Measurements from ENCODE around the gene MTR. TPM values are rescaled to one million over a fixed set of nuclear protein-coding genes. Genes with fewer than 3 reads are reported as not detected.

The MTR gene
- total and polyA plus RNA-seq, 9 of the 15 experiments (the other 6 are each of a cell fraction or from before 2014, with no cell fraction given): 3.4 to 44.3 (median 20.3) TPM

DNA sequence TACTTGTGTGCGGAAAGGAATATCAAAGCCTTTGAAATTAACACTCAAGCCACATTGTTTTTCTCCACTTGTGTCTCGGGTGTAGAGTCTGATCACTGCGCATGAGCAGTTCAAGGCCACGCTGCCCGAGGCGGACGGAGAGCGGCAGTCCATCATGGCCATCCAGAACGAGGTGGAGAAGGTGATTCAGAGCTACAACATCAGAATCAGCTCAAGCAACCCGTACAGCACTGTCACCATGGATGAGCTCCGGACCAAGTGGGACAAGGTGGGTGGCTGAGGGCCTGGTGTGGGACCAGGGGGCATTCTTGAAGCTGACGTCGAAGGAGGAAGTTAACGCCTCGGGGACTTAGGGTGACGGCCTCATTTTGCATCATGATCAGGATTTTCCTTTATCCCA lies 43.7 kb upstream of the MTR start (continued):
- TF ChIP-seq NCOA4 (IDR thresholded peaks at IDR 0.05; ENCODE audit: partially characterized antibody): no peak
- TF ChIP-seq BCOR (IDR thresholded peaks at IDR 0.05): no peak
- TF ChIP-seq ZNF551 (CRISPR knock-in tag; IDR thresholded peaks at IDR 0.05): no peak
- peak; percentile 76 to 83 for TF ChIP-seq NRF1 (conservative IDR thresholded peaks at IDR 0.05 in 1 of 2, IDR thresholded peaks at IDR 0.05 in 1 of 2)
- no peak for TF ChIP-seq SREBF2 (CRISPR knock-in tag; IDR thresholded peaks at IDR 0.05)

DNA sequence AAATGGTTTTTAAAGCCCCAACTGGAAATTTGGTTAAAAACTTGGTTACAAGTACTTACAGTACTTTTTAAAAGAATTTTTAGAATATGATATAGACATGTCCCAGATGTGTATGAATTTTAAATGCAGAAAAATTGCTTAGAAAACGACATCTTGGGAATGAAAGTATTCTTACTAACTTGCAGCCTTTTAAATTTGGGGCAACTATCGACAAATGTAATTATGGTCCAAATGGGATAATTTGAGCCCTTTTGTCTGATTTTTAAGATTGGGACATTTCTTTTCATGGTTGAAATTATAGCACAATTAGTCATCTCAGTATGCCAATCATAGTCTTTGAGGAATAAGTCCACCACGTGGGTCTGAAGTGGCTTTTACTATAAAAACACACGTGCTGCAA lies 43.2 kb upstream of the MTR start:
- FAIRE-seq: no peak
- TF ChIP-seq POLR2A (conservative IDR thresholded peaks at IDR 0.05) (no peak), SRSF7 (optimal IDR thresholded peaks at IDR 0.05; ENCODE audit: low read depth, low read length) (no peak), TCF3 (CRISPR knock-in tag; IDR thresholded peaks at IDR 0.05) (no peak), DDX20 (tag; IDR thresholded peaks at IDR 0.05; ENCODE audit: low read depth) (no peak), NFIX (CRISPR knock-in tag; IDR thresholded peaks at IDR 0.05; ENCODE audit: low read depth) (0 out of 2 replicates have a peak, but pooled peaks have one; percentile 2), SRSF3 (IDR thresholded peaks at IDR 0.05; ENCODE audit: insufficient read depth, low read length) (no peak), ZNF644 (tag; IDR thresholded peaks at IDR 0.05; ENCODE audit: low read depth) (no peak), CBX2 (IDR thresholded peaks at IDR 0.05; ENCODE audit: insufficient read depth, low read length, poor library complexity, severe bottlenecking) (peak; percentile 38), CBX8 (IDR thresholded peaks at IDR 0.05; ENCODE audit: borderline replicate concordance, extremely low read depth, low read depth, low read length, poor library complexity, severe bottlenecking) (peak; percentile 88), NRF1 (conservative IDR thresholded peaks at IDR 0.05 in 1 of 2, IDR thresholded peaks at IDR 0.05 in 1 of 2) (no peak)
- TF ChIP-seq, protein P1, sequence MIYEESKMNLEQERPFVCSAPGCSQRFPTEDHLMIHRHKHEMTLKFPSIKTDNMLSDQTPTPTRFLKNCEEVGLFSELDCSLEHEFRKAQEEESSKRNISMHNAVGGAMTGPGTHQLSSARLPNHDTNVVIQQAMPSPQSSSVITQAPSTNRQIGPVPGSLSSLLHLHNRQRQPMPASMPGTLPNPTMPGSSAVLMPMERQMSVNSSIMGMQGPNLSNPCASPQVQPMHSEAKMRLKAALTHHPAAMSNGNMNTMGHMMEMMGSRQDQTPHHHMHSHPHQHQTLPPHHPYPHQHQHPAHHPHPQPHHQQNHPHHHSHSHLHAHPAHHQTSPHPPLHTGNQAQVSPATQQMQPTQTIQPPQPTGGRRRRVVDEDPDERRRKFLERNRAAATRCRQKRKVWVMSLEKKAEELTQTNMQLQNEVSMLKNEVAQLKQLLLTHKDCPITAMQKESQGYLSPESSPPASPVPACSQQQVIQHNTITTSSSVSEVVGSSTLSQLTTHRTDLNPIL (CRISPR knock-in tag; IDR thresholded peaks at IDR 0.05): no peak
- TF ChIP-seq, protein P2, sequence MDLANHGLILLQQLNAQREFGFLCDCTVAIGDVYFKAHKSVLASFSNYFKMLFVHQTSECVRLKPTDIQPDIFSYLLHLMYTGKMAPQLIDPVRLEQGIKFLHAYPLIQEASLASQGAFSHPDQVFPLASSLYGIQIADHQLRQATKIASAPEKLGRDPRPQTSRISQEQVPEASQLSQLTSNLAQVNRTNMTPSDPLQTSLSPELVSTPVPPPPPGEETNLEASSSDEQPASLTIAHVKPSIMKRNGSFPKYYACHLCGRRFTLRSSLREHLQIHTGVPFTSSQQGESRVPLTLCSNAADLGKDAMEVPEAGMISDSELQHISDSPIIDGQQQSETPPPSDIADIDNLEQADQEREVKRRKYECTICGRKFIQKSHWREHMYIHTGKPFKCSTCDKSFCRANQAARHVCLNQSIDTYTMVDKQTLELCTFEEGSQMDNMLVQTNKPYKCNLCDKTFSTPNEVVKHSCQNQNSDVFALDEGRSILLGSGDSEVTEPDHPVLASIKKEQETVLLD (IDR thresholded peaks at IDR 0.05): no peak
- TF ChIP-seq, protein P3, sequence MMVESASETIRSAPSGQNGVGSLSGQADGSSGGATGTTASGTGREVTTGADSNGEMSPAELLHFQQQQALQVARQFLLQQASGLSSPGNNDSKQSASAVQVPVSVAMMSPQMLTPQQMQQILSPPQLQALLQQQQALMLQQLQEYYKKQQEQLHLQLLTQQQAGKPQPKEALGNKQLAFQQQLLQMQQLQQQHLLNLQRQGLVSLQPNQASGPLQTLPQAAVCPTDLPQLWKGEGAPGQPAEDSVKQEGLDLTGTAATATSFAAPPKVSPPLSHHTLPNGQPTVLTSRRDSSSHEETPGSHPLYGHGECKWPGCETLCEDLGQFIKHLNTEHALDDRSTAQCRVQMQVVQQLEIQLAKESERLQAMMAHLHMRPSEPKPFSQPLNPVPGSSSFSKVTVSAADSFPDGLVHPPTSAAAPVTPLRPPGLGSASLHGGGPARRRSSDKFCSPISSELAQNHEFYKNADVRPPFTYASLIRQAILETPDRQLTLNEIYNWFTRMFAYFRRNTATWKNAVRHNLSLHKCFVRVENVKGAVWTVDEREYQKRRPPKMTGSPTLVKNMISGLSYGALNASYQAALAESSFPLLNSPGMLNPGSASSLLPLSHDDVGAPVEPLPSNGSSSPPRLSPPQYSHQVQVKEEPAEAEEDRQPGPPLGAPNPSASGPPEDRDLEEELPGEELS (CRISPR knock-in tag; IDR thresholded peaks at IDR 0.05; ENCODE audit: borderline replicate concordance): no peak

More for the DNA sequence above, 43.2 kb upstream of the MTR start:
- Histone ChIP-seq H3K36me3 (ENCODE audit: control insufficient read depth, insufficient read depth, low read length) (no peaks in the 10 kb centered on the region), H2AFZ (ENCODE audit: low read depth, low read length) (no peak overlapping the region), H3K27me3 (ENCODE audit: control insufficient read depth in 2 of 2, insufficient read depth in 2 of 2, low read length in 2 of 2) (peaks cover 5 to 19% of the 10 kb centered on the region in 2 experiments), H3K4me3 (no peak overlapping the region), H3K9me1 (ENCODE audit: control insufficient read depth, insufficient read depth, low read length) (no peaks in the 10 kb centered on the region), H3K27ac (ENCODE audit: extremely low read depth, low read depth, low read length) (no peak overlapping the region), H3K4me1 (replicated peaks in 1 of 2; ENCODE audit: control insufficient read depth in 2 of 2, insufficient read depth in 2 of 2, low read length in 2 of 2) (peaks cover 10 to 13% of the 10 kb centered on the region in 2 experiments), H3K9me3 (replicated peaks; ENCODE audit: control insufficient read depth, insufficient read depth, low read depth, low read length) (no peaks in the 10 kb centered on the region), H3K9ac (ENCODE audit: insufficient read depth in 1 of 2, low read depth in 2 of 2, low read length in 2 of 2) (no peak overlapping the region), H4K20me1 (replicated peaks; ENCODE audit: control insufficient read depth, insufficient read depth, low read length) (no peaks in the 10 kb centered on the region), H3K79me2 (ENCODE audit: control insufficient read depth, insufficient read depth, low read length) (no peaks in the 10 kb centered on the region), H3K4me2 (ENCODE audit: insufficient read depth, low read length) (no peak overlapping the region)
- BruUV-seq (replicated peaks): no TSS peak
- ATAC-seq (no peak), DNase-seq (ENCODE audit: extremely low read depth in 1 of 4, low spot score in 3 of 4) (no peak)
- 13% methylated on average over 4 of the region's 4 CpGs for WGBS (ENCODE audit: insufficient coverage, low coverage, missing lambda C conversion rate)
- intact Hi-C loops (cut with micrococcal nuclease) (loop anchor here (2.0 to 10.0 kb wide), 6 partner anchors 205 to 811 kb away; partner anchors contain the start of gene RYR2), in situ Hi-C loops (cut with MboI) (no loop called here)
- ChIA-PET POLR2A (interaction anchor here (0.7 to 0.9 kb wide), 2 partner anchors 7 to 780 kb away, joined by 3 to 4 read pairs; no protein-coding TSS in a partner anchor), CTCF (ENCODE audit: low intra/inter-chr PET ratio) (no interaction called here)

All from K562 (cell line).